Cardiac fibroblast (primary cell): ENCODE results near the gene ATP5MK.
A peak's percentile ranks its signal among the peaks of the same experiment; 100 is the strongest.
"Not testable (repeated sequence)": the region's sequence is repeated elsewhere in the genome, so short reads cannot be mapped to it uniquely, and the experiment has no call there.

ENCODE experiments used
- DNase-seq, 2 donors: peaks; one replicate each; pipeline versions ENCODE4 v3.0.0 to v3.0.0-alpha.2; 2010; ENCODE audit warnings: low read depth in 2 of 2
- H3K4me3 ChIP-seq, 2 donors: replicated peaks in 1 of 2; 1 replicate in 1 of 2; 2 replicates in 1 of 2; pipeline ENCODE4 v1.5.1; 2011; ENCODE audit warnings: low read depth in 2 of 2, low read length in 2 of 2, mild to moderate bottlenecking in 2 of 2, moderate library complexity in 1 of 2
- TF ChIP-seq, protein P1 (sequence below): IDR thresholded peaks from one replicate; pipeline ENCODE4 v1.5.1; 2011; ENCODE audit warnings: low read depth, mild to moderate bottlenecking, low read length, inconsistent platforms

ATP5MK gene

DNA sequence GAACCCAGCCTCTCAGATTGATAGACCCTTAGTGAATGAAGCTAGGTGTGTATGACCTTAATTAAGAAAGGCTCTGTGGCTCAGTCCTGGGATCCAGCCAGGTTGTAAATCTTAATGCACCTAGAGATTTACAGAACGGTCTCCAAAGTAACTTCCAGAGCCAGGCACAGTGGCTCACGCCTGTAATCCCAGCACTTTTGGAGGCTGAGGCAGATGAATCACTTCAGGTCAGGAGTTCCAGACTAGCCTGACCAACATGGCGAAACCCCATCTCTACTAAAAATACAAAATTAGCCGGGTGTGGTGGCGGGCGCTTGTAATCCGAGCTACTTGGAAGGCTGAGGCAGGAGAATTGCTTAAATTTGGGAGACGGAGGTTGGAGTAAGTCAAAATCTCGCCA, 31.6 kb upstream of the ATP5MK start:
- no peak overlapping the region for H3K4me3 ChIP-seq
- no peak for DNase-seq
- TF ChIP-seq, protein P1, sequence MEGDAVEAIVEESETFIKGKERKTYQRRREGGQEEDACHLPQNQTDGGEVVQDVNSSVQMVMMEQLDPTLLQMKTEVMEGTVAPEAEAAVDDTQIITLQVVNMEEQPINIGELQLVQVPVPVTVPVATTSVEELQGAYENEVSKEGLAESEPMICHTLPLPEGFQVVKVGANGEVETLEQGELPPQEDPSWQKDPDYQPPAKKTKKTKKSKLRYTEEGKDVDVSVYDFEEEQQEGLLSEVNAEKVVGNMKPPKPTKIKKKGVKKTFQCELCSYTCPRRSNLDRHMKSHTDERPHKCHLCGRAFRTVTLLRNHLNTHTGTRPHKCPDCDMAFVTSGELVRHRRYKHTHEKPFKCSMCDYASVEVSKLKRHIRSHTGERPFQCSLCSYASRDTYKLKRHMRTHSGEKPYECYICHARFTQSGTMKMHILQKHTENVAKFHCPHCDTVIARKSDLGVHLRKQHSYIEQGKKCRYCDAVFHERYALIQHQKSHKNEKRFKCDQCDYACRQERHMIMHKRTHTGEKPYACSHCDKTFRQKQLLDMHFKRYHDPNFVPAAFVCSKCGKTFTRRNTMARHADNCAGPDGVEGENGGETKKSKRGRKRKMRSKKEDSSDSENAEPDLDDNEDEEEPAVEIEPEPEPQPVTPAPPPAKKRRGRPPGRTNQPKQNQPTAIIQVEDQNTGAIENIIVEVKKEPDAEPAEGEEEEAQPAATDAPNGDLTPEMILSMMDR, result no peak

DNA sequence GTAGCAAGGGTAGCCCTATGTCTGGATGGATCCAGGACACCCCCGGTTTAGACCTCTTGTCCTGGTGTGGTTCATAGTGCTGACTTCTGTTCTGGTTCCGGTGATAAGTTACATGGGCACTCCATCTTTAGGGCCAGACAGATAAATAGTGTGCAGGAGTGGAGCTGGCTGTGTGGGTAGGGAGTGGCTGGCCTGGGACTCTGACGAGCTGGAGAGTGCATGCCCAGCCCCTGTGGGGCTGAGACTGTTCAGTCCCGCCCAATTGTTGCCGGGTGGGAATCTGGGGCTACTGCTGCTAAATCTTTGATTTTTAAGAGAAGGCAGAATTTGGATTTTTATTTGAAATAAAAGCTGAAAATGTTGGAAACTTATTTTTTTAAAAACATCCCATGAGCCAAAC, 27.5 kb upstream of the ATP5MK start:
- TF ChIP-seq, protein P1, result no peak
- no peak for DNase-seq
- no peak overlapping the region for H3K4me3 ChIP-seq

DNA sequence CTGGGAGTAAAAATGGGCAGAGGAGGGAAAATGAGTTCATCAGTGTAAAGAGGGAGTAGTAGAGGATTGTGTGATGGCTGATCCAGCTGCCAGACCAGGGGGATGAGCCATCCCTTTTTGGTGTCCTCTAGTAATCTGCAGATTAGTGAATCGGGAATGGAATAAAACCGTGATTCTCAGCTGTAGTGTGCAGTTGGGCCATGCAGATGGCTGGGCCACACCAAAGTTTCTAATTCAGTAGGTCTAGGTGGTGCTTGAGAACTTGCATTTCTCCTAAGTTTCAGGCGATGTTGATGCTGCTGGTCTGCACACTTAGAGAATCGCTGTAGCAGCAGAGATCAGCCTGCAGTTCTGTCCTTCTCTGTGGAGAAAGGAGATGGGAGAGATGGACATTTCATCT, 22.8 kb upstream of the ATP5MK start:
- no peak for DNase-seq
- TF ChIP-seq, protein P1, result no peak
- H3K4me3 ChIP-seq, result no peak overlapping the region

DNA sequence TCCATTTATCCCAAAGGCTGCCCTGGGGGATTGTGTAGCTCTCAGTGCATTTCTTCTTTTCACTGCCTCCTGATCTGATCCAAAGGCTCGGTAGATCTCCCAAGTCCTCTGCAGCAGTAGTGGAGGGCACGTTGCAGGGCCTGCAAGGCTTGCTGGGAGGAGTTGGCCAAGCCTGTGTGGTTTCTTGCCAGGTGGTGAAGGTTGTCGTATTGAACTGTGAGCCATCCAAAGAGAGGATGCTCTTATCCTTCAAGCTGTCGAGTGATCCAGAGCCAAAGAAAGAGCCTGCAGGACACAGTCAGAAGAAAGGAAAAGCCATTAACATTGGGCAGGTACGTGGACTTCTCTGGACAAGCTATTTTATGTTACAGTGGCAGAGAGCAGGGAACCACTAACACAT, 21.3 kb upstream of the ATP5MK start:
- no peak overlapping the region for H3K4me3 ChIP-seq
- TF ChIP-seq, protein P1, result no peak
- no peak for DNase-seq

DNA sequence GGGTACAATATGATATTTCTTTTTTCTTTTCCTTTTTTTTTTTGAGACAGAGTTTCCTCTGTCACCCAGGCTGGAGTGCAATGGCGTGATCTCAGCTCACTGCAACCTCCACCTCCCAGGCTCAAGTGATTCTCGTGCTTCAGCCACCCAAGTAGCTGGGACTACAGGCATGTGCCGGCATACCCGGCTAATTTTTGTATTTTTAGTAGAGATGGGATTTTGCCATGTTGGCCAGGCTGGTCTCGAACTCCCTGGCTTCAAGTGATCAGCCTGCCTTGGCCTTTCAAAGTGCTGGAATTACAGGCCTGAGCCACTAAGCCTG, 20.8 kb upstream of the ATP5MK start:
- not testable (repeated sequence) for DNase-seq, H3K4me3 ChIP-seq

DNA sequence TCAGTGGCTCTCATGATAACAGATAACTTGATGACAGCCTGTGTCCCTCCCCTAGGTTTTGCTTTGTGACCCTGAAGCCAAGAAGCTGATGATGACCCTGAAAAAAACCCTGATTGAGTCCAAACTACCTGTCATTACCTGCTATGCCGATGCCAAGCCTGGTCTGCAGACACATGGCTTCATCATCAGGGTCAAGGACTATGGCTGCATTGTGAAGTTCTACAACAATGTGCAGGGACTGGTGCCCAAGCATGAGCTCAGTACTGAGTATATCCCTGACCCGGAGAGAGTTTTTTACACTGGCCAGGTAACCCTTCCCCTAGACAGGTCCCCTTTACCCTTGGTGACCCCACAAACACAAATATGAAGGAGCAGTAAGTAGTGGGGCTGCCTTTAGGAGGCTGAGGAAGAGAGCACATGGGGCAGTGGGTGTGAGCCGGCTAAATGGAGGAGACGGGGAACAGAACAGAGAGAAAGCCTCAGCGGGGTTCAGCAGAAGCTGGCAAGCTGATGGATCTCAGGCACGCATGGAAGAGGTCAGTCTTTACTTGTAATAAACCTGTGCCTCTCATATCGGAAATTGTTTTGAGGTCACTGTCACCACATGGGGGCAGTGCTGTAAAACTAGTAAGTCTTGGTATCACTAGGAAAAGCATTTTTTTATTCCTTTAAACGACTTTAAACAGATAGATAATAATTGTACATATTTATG, 20.3 kb upstream of the ATP5MK start:
- no peak overlapping the region for H3K4me3 ChIP-seq
- peak; percentile 79 to 84 for DNase-seq
- TF ChIP-seq, protein P1, result peak; percentile 53

DNA sequence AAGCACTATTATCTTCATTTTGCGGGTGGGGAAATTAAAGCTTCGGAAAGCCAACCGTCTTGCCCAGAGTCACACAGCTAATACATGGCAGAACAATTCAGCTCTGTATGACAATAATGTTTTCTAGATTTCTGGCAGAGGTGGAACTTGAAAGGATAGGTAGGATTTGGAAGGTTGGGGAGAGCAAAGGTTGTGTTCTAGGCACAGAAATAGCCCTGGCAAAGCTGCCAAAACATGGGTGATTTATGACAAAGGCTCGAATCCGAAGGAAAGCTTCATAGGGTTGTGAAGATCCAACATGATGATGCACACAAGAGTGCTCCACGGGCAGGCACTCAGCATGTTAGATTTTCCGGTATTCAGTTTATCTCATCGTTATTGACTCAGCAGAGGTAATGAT, 19.3 kb upstream of the ATP5MK start:
- TF ChIP-seq, protein P1, result no peak
- H3K4me3 ChIP-seq, result no peak overlapping the region
- DNase-seq, result no peak
